HG03439 (cell line): ENCODE data around the gene RFX7.
"Not testable (repeated sequence)": the region's sequence is repeated elsewhere in the genome, so short reads cannot be mapped to it uniquely, and the experiment has no call there.

ENCODE experiments used
- ATAC-seq: cut with Tn5 transposase; IDR thresholded peaks from one replicate; pipeline ENCODE4 v1.9.1; 2021; ENCODE audit warnings: mild to moderate bottlenecking, moderate library complexity; ENCODE audit not compliant: unreplicated experiment

RFX7 gene

GRCh38 chr15:56207711-56208110, 36.0 kb downstream of the RFX7 start:
- no peak for ATAC-seq

DNA sequence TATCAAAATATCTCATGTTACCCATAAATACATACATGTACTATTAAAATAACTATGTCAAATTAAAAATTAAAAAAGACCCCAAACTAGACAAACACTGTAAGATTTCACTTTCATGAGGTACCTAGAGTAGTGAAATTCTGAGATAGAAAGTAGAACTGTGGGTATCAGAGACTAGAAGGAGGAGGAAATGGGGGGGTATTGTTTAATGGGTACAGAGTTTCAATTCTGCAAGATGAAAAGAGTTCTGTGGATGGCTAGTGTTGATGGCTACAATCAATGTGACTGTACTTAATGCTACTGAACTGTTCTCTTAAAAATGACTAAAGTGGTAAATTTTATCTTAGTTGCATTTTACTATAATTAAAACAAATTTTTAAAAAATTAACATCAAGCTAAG, 36.6 kb downstream of the RFX7 start:
- no peak for ATAC-seq

- ATAC-seq = no peak
These were observed 38.4 kb downstream of the RFX7 start for GRCh38 chr15:56205061-56205876.

- not testable (repeated sequence) for ATAC-seq
These were observed 40.3 kb downstream of the RFX7 start for GRCh38 chr15:56203312-56203922.

- no peak for ATAC-seq
These were observed 41.0 kb downstream of the RFX7 start for GRCh38 chr15:56202701-56203100.

- ATAC-seq = no peak
These were observed 44.6 kb downstream of the RFX7 start for GRCh38 chr15:56199038-56199437.

DNA sequence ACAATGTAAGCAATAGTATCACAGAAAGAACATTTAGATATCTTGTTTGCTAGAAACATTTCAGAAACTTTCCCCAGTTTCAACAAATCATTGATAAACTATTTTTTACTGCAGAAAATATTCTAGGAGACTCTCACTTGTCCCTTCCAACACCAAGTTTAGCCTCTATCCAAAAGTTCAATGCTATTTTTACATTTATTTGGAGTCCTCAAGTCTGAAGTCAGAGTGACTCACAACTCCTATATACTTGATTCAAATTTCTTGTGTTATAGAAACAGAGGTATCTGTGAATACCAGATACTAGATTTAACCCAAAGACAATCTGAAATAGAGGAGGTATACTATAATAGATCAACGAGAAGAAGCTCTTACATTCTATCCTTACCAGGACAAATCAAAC, 49.6 kb downstream of the RFX7 start:
- no peak for ATAC-seq

DNA sequence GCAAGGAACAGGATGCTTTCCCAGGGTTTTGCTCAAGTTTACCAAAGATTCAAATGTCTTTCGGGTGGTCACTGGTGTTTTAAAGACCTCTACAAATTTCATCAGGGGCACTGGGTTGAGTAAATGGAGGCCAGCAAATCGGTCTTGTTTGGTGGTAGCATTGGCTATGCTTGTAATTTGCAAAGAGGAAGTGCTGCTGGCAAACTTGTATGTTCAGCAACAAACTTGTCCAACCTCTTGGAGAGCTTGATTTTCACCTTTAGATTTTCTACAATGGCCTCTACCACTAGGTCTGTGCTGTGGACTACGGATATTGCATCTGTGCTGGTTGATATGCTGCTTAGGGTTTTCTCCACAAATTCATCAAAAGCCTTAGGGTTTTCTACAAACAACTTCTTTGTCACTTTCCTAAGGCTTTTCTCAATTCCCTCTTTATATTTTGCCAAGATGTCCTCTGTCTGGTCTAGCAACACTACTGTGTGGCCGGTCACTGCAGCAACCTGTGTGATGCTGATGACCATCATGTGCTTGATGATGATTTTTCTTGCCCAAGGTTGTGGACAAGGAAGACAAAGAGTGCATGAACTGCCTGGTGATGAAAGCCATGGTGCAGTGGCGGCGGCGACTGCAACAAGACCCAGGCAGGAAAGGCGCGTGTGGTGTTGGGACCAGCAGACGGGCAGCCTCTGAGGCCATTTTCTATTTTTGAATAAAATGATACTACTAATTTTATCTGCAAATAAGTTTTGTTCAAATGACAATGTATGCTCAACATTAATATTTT, 50.8 kb downstream of the RFX7 start:
- no peak for ATAC-seq

GRCh38 chr15:56187665-56188064, 56.0 kb downstream of the RFX7 start:
- ATAC-seq = no peak

DNA sequence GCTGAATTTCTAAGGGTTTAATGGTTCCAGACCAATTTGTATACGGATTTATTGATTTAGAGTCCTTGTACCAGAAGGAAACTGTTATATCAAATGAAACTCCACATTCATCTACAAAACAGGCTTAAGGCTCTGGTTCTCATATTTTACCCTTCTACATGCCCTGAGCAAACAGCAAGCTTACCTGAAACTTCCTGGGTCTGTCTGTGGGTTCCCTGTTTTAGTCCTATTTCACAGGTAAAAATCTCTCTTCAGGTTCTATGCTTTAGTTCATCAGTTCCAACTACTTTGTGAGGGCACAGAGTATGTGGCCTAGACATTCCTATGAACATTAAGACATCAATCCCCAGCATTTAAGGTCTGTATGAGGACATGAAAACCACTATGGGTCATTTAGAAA, 57.7 kb downstream of the RFX7 start:
- no peak for ATAC-seq

- no peak for ATAC-seq
These were observed 59.2 kb downstream of the RFX7 start for GRCh38 chr15:56184516-56184915.

- no peak for ATAC-seq
These were observed 62.8 kb downstream of the RFX7 start for GRCh38 chr15:56180851-56181250.

- no peak for ATAC-seq
These were observed 66.7 kb downstream of the RFX7 start for GRCh38 chr15:56176996-56177395.

GRCh38 chr15:56175788-56176187, 67.9 kb downstream of the RFX7 start:
- ATAC-seq = no peak

DNA sequence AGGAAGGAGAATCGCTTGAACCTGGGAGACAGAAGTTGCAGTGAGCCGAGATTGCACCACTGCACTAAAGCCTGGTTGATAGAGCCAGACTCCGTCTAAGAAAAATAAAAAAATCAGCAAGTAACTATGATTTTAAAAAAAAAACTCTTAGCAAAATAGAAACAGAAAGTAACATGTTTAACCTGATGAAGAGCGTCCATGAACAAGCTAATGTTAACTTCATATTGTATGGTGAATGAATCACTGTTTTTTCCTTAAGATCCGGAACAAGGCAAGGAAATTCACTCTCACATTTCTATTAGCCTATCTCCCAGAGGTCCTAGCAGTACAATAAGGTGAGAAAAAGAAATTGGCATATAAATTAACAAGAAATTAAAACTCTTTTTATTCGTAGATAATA, 69.0 kb downstream of the RFX7 start:
- ATAC-seq = no peak

DNA sequence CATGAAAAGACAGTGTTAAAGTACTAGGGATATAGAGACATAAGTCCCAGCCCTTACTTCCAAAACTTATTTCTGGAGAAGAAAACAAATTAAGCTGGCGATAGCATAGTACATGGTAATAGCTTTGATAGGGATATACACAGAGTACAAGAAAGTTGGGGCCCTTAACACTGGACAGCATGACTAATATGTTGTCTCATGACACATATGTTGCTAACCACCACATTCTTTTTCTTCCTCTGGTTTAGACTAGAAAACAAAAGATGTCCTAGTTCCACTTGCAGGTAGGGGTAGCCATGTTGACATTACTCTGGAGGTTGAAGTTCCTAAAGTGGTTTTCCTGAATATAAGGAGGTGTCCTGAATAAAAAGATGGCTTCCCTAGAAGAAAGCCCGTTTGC, 75.3 kb downstream of the RFX7 start:
- ATAC-seq = no peak

DNA sequence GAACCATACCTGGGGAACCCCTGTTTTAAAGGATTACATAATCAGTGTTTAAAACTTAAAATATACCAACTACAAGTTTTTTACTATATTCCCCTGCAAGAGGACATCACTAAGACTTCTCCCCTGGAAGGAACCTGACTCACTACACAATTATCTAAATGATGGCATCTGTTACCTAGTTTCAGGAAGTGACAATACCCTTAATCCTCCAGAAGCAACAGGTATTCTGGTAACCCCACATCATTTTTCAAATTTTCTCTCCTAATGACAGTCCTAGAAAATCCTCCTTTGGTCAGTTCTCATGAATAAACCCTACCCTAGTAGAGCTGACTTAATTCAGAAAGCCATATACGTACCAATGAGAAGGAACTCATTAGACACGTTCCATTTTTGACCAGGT, 78.4 kb downstream of the RFX7 start:
- ATAC-seq = no peak

- no peak for ATAC-seq
These were observed 82.7 kb downstream of the RFX7 start for GRCh38 chr15:56160966-56161365.

DNA sequence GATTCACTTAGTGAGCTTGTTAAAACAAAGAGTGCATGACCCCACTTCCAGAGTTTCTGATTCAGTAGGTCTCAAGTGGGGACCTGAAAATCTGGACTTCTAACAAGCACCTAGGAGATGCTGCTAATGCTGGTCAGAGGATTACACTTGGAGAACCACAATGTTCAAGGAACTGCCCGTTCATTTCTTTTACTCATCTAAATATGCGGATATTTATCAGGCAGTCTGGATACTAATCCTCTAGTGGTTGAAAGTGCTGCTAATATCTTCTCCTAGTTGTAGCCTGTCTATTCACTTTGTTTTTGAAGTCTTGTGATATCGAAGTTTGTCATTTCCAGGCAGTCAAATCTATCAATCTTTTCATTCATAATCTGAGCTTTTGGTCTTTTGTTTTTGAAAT, 86.8 kb downstream of the RFX7 start:
- ATAC-seq = no peak

DNA sequence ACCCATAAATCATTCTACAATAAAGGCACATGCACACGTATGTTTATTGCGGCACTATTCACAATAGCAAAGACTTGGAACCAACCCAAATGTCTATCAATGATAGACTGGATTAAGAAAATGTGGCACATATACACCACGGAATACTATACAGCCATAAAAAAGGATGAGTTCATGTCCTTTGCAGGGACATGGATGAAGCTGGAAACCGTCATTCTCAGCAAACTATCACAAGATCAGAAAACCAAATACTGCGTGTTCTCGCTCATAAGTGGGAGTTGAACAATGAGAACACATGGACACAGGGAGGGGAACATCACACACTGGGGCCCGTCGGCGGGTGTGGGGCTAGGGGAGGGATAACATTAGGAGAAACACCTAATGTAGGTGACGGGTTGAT, 88.4 kb downstream of the RFX7 start:
- ATAC-seq = not testable (repeated sequence)

DNA sequence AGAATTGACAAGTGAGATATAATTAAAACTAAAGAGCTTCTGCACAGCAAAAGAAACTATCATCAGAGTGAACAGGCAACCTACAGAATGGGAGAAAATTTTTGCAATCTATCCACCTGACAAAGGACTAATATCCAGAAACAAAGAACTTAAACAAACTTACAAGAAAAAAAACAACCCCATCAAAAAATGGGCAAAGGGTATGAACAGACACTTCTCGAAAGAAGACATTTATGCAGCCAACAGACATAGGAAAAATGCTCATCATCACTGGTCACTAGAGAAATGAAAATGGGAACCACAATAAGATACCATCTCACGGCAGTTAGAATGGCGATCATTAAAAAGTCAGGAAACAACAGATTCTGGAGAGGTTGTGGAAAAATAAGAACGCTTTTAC, 88.9 kb downstream of the RFX7 start:
- not testable (repeated sequence) for ATAC-seq

DNA sequence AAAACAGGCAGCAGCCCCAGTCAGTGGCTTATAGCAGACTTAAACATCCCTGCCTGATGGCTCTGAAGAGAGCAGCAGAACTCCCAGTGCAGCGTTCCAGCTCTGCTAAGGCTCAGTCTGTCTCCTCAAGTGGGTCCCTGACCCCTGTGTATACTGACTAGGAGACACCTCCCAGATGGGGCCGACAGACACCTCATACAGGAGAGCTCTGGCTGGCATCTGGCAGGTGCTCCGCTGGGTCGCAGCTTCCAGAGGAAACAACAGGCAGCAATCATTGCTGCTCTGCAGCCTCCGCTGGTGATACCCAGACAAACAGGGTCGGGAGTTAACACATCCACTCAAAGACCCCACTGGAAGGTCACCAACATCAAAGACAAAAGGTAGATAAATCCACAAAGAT, 93.5 kb downstream of the RFX7 start:
- ATAC-seq = no peak
